DND-41 (cell line): ENCODE measurements around the gene DMC1.
A peak's percentile ranks its signal among the peaks of the same experiment; 100 is the strongest.

Experiments used
- ATAC-seq: fragments of 200-7000 bp; cut with Tn5 transposase; 3 replicates; pipeline ENCODE4 v1.9.1; 2021; ENCODE audit warnings: low read depth; ENCODE audit not compliant: insufficient read depth
- DNase-seq: peaks from one replicate; pipeline ENCODE4 v3.0.0-alpha.2; 2020
- H2AFZ ChIP-seq: 2 replicates; pipeline ENCODE4 v1.6.0; 2012; ENCODE audit warnings: low read depth, low read length
- H3K27ac ChIP-seq: 2 replicates; pipeline ENCODE4 v1.5.1; 2012; ENCODE audit warnings: low read length, inconsistent platforms
- H3K27me3 ChIP-seq: fragments of 200-600 bp; sonication (generic); 2 replicates; pipeline ENCODE4 v1.6.0; 2012; ENCODE audit warnings: low read length, mild to moderate bottlenecking, inconsistent platforms; ENCODE audit not compliant: insufficient read depth, poor library complexity
- H3K36me3 ChIP-seq: 2 replicates; pipeline ENCODE4 v1.5.1; 2012; ENCODE audit warnings: low read length, inconsistent platforms; ENCODE audit not compliant: insufficient read depth
- H3K4me1 ChIP-seq: 2 replicates; pipeline ENCODE4 v1.5.1; 2012; ENCODE audit warnings: mild to moderate bottlenecking, low read length; ENCODE audit not compliant: insufficient read depth
- H3K4me2 ChIP-seq: 2 replicates; pipeline ENCODE4 v1.6.0; 2012; ENCODE audit warnings: mild to moderate bottlenecking, moderate library complexity, low read length, inconsistent platforms; ENCODE audit not compliant: insufficient read depth
- H3K4me3 ChIP-seq, 2 experiments: fragments of 200-600 bp in 1 of 2; shearing (Covaris generic) in 1 of 2; 2 replicates each; pipeline ENCODE4 v1.5.1; 2012 to 2016; ENCODE audit warnings: inconsistent platforms in 2 of 2, low read length in 2 of 2, mild to moderate bottlenecking in 2 of 2, low read depth in 1 of 2, moderate library complexity in 1 of 2
- H3K79me2 ChIP-seq: 2 replicates; pipeline ENCODE4 v1.6.0; 2012; ENCODE audit warnings: low read length, inconsistent platforms; ENCODE audit not compliant: insufficient read depth
- H3K9ac ChIP-seq: 2 replicates; pipeline ENCODE4 v1.6.0; 2012; ENCODE audit warnings: low read depth, mild to moderate bottlenecking, inconsistent platforms, low read length, moderate library complexity
- H3K9me3 ChIP-seq: 2 replicates; pipeline ENCODE4 v1.5.1; 2012; ENCODE audit warnings: low read length, moderate library complexity, mild to moderate bottlenecking, inconsistent platforms; ENCODE audit not compliant: insufficient read depth, severe bottlenecking
- H4K20me1 ChIP-seq: 2 replicates; pipeline ENCODE4 v1.6.0; 2012; ENCODE audit warnings: low read length; ENCODE audit not compliant: insufficient read depth
- EZH2 ChIP-seq: IDR thresholded peaks from 3 replicates; pipeline ENCODE4 v1.6.1; 2012; ENCODE audit warnings: borderline replicate concordance, low read depth, mild to moderate bottlenecking, moderate library complexity, low read length, inconsistent platforms; ENCODE audit not compliant: severe bottlenecking
- TF ChIP-seq, protein P1 (sequence below): IDR thresholded peaks from 2 replicates; pipeline ENCODE4 v1.5.1; 2012; ENCODE audit warnings: borderline replicate concordance, low read length, moderate library complexity, mild to moderate bottlenecking; ENCODE audit not compliant: poor library complexity, severe bottlenecking; ENCODE audit errors: extremely low read depth

Gene DMC1

DNA sequence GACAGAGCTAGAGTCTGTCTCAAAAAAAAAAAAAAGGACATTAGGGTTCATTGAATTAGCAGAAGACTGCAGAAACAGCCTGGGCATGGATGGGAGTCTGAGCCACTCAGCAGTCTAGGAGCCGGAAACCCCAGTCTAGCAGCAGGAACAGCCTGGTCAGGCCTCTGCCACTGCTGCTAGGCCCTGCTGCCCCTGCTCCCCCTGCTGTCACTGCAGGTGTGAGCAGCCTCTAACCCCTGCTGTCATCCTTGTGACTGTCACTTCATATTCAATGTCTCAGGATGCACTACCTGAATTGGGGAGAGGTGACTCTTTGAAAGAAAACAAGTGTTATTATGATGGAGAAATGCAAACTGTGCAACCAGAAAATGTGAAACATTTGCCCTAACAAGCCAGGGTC is 56.9 kb downstream of the DMC1 start:
- DNase-seq, result peak; percentile 45
- TF ChIP-seq, protein P1, sequence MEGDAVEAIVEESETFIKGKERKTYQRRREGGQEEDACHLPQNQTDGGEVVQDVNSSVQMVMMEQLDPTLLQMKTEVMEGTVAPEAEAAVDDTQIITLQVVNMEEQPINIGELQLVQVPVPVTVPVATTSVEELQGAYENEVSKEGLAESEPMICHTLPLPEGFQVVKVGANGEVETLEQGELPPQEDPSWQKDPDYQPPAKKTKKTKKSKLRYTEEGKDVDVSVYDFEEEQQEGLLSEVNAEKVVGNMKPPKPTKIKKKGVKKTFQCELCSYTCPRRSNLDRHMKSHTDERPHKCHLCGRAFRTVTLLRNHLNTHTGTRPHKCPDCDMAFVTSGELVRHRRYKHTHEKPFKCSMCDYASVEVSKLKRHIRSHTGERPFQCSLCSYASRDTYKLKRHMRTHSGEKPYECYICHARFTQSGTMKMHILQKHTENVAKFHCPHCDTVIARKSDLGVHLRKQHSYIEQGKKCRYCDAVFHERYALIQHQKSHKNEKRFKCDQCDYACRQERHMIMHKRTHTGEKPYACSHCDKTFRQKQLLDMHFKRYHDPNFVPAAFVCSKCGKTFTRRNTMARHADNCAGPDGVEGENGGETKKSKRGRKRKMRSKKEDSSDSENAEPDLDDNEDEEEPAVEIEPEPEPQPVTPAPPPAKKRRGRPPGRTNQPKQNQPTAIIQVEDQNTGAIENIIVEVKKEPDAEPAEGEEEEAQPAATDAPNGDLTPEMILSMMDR, result peak; percentile 51
- no peak for TF ChIP-seq EZH2
- H3K27ac ChIP-seq, result no peak overlapping the region
- H3K36me3 ChIP-seq, result no peaks in the 10 kb centered on the region
- ATAC-seq, result peak; percentile 93
- H3K9ac ChIP-seq, result no peak overlapping the region
- no peak overlapping the region; the same call in 1 of the 2 replicates for H2AFZ ChIP-seq
- H3K27me3 ChIP-seq, result no peaks in the 10 kb centered on the region
- no peaks in the 10 kb centered on the region for H3K4me1 ChIP-seq
- H3K4me3 ChIP-seq, result no peak overlapping the region
- H3K9me3 ChIP-seq, result no peaks in the 10 kb centered on the region
- H4K20me1 ChIP-seq, result no peaks in the 10 kb centered on the region
- H3K4me2 ChIP-seq, result no peak overlapping the region
- no peaks in the 10 kb centered on the region for H3K79me2 ChIP-seq

DNA sequence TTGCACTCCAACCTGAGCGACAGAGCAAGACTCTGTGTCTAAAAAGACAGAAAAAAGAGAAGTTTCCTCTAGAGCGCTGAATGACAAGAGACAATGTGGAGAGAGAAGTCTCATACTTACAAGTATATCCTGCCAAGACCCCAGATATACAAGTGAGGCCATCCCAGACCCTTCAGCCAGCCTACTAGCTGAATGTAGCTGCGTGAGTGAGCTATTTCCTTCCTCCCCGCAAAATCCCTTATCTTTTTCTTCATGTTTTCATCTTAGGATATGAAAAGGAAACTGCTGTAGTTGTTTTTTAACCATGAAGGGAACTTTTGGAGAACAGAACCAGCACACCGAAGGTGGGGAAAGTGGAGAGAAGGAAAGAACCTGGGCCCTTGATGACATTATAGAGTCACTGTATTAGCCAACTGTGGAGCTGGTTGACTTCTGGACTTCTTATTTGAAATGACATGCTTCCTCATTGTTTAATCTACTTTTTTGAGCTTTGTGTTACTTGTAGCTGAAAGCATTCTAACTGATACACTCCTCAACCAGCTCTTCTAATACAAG is 59.5 kb downstream of the DMC1 start:
- Histone ChIP-seq H3K27ac (no peak overlapping the region), H3K79me2 (peaks cover 11% of the 10 kb centered on the region), H3K9ac (no peak overlapping the region), H3K27me3 (no peaks in the 10 kb centered on the region), H3K4me3 (no peak overlapping the region), H3K4me2 (no peak overlapping the region), H2AFZ (no peak overlapping the region), H3K9me3 (no peaks in the 10 kb centered on the region), H3K36me3 (peaks cover 6% of the 10 kb centered on the region; the same call in 1 of the 2 replicates), H4K20me1 (no peaks in the 10 kb centered on the region), H3K4me1 (peaks cover 10% of the 10 kb centered on the region)
- no peak for TF ChIP-seq EZH2
- TF ChIP-seq, protein P1, result no peak
- no peak for ATAC-seq
- DNase-seq, result no peak

DNA sequence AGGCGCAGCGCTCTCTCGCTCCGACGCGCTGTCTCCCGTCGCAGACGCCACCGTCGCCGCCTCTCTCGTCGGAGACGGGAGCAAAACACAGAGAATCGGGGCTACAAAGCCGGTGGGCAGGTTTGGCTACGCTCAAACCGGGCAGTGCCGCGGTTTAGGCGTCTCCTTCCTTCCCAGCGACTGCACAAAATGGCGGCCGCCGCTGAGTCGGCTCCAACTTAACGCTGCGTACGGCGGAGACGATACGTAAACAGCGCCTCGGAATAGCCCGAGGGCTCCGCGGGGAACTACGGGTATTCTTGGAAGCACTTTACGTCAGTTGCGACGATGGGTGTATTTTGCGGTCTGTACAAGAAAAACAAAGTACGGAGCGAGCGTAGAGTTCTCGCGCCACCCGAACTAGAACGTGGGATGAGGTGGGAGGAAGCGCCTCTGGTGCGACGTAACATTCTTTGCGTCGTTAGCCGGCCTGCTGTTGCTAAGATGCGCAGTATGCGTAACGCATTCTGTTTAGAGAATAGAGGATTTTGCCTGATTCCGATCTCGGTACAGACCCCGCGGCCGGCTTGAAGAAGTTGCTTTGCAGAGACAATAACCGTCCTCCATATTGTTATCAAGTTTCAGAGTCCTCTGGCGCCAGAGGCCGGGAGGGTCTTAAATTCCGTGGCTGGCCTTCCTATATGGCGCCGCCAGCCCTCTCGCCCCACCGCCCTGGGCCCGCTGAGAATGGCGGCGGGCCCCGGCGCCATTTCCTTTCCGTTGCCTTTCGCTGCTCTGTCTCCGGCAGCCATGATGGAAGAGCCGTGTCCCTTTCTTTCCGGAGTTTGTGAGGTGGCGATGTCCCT is 63.6 kb downstream of the DMC1 start, which contains the start of gene DDX17:
Gene DDX17, minus strand, starts transcription at position 194 of the 845 bp plus-strand sequence.
- ATAC-seq (peak; percentile 85), DNase-seq (peak; percentile 92)
- no peaks in the 10 kb centered on the region for H3K9me3 ChIP-seq
- peak within 1 kb of the TSS; percentile 99 for H3K27ac ChIP-seq
- H4K20me1 ChIP-seq, result peaks cover 38% of the 10 kb centered on the region
- peak within 1 kb of the TSS; percentile 99 for H2AFZ ChIP-seq
- H3K27me3 ChIP-seq, result no peaks in the 10 kb centered on the region
- peak within 1 kb of the TSS; percentile 95 for H3K4me2 ChIP-seq
- peaks cover 45% of the 10 kb centered on the region for H3K4me1 ChIP-seq
- peaks cover 52% of the 10 kb centered on the region for H3K79me2 ChIP-seq
- peaks cover 47% of the 10 kb centered on the region for H3K36me3 ChIP-seq
- no peak for TF ChIP-seq EZH2
- TF ChIP-seq, protein P1, result no peak
- peak within 1 kb of the TSS; percentile 75 to 88 for H3K4me3 ChIP-seq
- H3K9ac ChIP-seq, result peak within 1 kb of the TSS; percentile 98
